Midbrain (tissue), 1 donor: Measurements from ENCODE around the gene PSPH.
A peak's percentile ranks its signal among the peaks of the same experiment; 100 is the strongest.

Source experiments
- DNase-seq: peaks from one replicate; lab custom pipeline; 2025; lab: John Stamatoyannopoulos, UW

PSPH gene

DNA sequence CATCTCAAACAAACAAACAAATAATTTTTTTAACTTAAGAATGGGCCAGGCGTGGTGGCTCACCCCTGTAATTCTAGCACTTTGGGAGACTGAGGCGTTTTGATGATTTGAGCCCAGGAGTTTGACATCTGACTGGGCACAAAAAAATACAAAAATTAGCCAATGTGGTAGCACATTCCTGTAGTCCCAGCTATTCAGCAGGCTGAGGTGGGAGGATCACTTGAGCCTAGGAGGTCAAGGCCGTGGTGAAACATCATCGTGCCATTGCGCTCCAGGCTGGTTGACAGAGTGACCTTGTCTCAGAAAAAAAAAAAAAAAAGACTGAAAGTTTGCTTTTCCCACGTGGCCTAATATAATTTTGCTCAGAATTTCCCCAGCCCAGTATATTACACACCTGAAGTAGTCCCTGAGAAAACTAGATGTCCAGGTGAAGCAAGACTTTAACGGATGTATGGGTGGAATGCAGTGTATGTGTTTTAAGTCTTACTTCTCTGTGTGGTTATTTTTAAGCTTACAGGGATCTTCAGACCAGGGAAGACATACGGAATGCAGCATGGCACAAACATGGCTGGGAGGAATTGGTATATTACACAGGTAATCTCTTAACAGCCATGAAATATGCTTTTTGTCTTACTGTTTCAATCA, 54.3 kb downstream of the PSPH start:
- DNase-seq = no peak

DNA sequence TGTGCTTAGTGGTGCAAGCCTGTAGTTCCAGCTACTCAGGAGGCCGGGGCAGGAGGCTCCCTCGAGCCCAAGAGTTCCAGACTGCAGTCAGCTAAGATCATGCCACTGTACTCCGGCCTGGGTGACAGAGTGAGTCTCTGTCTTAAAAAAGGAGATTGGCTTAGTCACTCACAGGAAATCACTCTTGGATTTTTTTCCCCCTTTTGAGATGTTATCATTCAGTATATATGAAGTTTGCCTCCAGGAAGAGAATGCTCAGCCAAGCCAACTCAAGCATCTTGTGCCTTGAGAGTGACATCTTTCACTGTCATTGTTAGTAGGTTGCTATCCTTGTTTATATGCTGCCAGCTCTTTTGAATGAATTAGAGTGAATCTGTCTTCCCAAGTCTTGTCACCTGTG, 58.9 kb downstream of the PSPH start:
- no peak for DNase-seq

DNA sequence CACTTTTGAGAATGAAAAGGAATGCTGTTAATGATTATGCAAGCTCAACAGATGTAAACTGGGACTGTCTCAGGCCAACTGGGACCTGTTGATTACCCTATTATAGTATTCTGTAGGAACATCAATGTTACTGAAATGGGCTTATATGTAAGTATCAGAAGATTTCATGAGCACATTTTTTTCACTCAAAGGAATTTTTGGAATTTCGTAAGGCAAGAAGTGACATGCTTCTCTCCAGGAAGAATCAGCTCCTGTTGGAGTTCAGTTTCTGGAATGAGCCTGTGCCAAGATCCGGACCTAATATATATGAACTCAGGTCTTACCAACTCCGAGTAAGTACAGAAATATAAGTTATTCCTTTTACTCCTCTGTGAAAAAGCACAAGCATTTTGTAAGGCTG, 67.7 kb downstream of the PSPH start:
- no peak for DNase-seq

DNA sequence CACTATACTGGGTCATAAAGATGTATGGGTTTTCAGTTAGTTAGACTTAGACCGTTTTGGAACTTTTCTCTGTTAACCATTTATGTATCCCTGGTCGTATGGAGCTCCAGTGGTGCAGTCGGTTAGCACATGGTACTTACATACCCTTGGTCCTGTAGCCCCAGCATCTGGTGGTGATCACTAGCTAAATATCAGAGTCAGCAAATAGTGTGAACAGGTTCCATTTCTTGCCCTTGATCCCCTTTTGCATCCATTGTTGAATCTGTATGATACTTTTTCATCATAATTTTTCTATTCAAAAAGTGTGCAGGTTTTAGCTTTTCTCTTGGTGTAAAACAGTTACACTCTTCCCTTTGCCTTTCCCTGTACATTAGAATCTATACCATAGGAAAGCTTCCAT, 71.0 kb downstream of the PSPH start:
- no peak for DNase-seq

DNA sequence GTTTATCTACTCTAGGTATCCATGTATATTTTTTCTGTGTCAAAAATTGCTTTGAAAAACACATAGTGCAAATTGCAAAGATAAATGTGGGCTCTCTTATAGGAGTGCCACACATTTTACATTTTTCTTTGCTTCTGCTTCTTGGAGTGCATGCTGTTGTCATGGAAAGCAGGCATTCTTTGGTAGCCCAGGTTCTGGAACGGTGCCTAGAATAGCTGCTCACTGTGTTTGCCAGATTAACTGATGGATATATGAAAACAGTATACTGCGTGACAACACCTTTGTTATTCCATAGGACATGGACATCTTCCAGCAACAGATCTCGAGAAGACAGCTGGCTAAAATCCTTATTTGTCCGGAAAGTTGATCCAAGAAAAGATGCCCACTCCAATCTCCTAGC, 73.4 kb downstream of the PSPH start:
- DNase-seq = no peak

DNA sequence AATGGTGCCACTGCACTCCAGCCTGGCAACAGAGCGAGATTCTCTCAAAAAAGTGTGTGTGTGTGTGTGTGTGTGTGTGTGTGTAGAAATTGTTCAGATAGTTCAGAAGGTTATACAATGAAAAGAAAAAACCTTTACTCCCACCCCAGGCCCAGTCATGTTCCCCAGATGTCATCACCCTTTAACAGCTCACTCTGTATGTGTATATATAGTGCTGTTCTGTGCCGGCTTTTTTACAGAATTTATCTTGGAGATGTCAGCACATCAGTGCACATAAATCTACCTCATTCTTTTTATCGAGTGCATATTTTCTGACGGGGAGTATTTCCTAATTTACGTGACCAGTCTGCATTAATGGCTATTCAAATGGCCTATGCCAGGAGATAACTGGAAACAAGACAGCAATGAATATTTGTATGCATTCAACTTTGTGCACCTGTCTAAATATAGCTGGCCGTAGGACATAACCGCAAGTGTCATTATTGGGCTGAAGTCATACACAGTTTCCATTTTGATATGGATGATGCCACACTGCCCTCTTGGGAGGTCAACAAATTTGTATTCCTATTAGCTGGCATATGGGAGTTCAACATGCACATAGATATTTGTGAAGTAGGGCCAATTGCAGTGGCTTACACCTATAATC, 75.1 kb downstream of the PSPH start:
- DNase-seq = no peak

DNA sequence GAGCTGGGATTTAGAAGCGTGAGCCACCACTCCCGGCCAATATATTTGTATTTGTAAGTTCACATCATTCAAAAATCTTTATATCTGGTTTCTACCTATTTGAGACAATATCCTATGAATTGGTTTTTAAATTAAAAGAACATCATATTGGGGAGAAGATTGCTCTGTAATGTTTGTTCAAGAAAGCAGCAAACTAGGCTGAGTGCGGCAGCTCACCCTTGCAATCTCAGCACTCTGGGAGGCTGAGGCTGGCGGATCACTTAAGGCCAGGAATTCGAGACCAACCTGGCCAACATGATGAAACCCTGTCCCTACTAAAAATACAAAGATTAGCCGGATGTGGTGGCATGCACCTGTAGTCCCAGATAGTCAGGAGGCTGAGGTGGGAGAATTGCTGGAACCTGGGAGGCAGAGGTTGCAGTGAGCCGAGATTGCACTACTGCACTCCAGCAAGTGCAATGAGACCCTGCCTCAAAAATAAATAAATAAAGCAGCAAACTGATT, 77.4 kb downstream of the PSPH start:
- no peak for DNase-seq

DNA sequence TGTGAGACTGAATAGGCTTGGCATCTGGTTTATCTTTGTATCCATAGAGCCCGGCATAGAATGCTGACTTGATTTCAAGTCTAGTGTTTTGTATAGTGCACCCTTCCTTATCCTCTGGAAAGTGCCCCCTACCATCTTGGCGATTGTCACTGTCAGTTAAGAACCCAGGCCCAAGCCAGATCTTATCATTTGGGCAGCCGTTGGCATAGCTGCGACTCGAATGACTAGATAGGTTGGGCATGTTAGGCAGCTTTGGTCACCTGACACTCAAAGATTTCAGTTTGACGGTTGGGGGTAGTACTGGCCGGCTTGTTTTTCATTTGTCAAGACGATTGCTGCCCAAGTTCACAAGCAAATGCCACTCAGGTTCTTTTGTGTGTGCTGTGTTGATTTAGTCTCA, 80.3 kb downstream of the PSPH start:
- no peak for DNase-seq

DNA sequence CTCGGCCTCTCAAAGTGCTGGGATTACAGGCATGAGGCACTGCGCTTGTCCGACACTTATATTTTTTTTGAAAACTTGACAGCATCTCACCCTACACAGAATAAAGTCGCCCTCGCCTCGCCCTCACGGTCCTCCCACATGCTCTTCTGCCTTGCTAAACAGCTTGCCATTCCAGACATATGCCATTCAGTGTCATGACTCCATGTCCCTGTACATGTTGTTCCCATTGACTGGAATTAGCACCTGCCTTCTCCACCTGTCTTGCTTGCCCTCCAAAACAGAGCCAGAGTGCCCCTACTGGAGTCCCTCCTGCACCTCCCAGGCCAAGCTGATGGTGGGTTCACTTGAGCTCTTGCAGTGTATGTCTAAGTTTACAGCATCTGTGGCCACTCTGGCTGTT, 80.7 kb downstream of the PSPH start:
- no peak for DNase-seq

DNA sequence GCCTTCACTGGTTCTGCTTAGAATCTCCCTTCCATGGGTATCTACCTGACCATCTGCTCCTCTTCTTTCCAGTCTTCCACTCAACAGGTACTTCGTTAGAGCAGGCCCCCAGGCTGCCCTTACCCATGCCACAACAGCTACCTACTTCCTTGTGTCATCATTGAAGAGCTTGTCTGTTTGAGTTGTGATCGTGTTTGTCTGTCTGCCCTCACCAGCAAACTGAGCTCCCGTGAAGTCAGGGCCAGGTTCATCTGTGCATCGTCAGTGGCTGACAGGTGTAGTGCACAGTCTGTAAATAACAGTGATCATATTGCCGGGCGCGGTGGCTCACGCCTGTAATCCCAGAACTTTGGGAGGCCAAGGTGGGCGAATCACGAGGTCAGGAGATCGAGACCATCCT, 81.9 kb downstream of the PSPH start:
- DNase-seq = no peak

DNA sequence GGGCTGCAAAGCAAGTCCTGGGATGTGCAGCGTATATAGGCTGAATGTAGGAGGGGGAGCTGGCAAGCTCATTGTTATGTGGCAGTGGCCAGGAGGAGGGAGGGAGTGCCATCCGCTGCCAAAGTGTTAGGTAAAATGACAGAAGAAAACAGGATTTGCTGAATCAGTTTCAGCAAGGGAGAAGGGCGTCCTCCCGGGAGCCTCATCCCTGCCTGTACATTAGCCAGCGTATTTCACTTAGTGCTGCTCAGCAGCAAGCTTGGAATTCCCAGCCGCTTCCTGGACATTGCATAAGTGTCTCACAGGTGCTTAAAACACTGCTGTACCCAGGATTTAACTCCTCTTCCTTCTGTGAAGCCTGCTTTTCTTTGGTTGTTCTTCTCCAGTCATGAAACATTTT, 84.4 kb downstream of the PSPH start:
- DNase-seq = no peak

DNA sequence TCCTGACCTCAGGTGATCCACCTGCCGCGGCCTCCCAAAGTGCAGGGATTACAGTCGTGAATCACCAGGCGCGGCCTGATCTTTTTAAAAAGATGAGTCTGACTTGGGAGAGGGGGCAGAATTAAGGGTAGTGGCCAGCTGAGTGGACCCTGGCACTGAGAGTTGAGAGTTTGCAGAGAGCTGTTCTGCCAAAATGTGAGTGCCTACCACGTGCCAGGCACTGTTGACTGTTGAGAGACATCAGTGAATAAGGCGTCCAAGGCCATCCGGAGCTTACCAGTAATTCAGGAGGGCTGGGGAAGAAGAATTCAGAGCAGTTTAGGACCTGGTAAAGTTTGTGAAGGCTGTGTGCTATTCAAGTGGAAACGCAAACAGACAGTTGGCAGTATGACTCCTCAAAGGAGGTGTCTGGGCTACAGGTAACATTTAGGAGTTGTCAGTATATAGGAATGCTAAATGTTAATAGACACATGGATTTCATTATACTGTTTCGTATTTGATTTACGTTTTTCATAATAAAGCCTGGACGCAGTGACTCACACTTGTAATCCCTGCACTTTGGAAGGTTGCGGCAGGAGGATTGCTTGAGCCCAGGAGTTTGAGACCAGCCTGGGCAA, 85.3 kb downstream of the PSPH start:
- peak; percentile 35 for DNase-seq

DNA sequence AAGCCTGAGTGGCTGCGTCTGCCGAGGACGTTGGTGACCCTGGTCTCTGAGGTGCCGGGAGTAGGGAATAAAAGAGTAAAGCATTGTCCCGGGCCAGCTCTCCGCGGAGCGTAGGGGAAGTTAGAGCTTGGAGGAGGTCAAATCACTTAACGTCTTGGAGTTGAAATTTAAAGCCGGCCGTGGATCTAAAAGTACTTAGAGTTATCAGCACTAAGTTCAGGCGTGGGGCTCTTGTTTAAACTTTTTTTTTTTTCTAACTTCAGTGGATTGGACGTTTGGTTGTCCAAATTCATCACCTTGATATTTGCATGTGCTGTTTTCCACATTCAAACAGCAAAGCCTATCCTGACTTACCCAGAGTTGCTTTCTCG, 86.2 kb downstream of the PSPH start:
- no peak for DNase-seq

DNA sequence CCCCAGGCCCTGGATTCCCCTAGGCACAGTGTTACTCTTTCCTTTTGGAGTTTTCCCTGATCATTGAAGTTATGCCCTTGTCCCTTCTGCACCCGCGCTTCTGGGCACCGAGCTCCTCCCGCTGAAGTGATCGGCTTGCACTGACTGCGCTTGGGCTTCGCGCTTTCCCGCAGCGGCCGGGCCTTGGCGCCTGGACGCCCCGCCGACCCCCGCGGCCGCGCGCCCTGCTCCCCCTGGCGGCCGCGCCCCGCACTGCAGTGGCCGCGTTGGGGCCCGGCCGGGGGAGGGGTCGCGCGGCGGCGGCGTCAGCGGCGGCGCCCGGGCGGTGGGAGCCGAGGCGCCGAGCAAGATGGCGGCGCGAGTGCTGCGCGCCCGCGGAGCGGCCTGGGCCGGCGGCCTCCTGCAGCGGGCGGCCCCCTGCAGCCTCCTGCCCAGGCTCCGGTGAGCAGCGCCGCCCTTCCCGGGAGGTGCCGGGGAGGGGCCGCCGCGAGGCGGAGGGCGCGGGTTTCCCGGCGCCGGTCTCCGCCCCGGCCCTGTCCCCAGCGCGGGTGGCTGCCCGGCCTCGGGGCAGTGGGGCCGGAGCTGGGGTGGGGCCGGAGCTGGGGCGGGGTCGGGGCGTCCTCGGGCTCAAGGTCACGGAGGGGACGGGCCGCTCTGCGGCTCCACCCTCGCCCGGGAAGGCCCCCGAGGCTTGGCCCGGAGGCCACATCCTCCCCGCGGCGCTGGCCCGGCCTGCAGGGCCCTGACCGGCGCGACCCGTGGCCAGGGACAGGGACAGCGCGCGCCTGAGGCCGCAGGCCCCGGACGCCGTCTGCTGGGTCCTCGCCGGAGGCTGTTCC, 86.8 kb downstream of the PSPH start, which contains the start of gene NIPSNAP2:
Gene NIPSNAP2, plus strand, starts transcription at position 325 of the 839 bp plus-strand sequence. Its CDS starts 25 bp downstream, at position 350.
- DNase-seq = peak; percentile 65

DNA sequence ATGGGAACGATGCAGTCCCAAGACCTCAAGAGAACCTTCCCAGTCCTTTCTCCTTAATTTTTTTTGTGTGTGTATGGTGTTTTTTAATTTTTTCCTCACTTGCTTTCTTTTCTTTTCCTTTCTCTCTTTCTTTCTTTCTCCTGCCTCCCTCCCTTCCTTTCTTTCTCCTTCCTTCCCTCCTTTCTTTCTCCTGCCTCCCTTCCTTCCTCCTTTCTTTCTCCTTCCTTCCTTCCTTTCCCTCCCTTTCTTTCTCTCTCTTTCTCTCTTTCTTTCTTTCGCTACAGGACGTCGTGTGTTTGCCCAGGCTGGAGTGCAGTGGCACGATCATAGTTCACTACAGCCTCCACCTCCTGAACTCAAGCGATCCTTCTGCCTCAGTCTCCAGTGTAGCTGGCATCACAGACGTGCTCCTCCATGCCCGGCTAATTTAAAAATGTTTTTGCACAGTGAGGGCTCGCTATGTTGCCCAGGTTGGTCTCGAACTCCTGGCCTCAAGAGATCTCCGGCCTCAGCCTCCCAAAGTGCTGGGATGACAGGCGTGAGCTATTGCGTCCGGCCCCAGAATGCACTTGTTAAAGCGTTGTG, 87.6 kb downstream of the PSPH start:
- DNase-seq = no peak

DNA sequence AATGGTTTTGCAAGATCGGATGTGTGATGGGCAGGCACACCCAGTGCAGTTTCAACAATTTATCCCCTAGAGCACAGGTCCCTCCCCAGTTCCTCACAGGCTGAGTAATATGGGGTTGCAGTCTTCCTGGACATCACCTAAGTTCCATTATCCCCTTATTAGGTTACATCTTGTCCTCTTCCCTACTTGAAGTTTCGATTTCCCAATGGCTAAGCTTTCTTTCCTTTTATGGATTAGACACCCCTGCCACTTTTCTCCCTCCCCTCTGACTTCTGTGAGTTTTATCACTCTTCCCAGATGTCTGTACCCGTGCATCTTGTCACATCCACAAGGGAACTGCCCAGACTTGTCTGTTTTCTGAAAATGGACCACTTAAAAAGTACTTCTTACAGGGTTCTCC, 89.2 kb downstream of the PSPH start:
- no peak for DNase-seq
